ENCODE data around the gene TBC1D10B. TPM values are rescaled to one million over a fixed set of nuclear protein-coding genes. Genes with fewer than 3 reads are reported as not detected.

The TBC1D10B gene
- total RNA-seq, 4 donors from 2014 or later = 26.6 to 38.1 (median 33.5) TPM

DNA sequence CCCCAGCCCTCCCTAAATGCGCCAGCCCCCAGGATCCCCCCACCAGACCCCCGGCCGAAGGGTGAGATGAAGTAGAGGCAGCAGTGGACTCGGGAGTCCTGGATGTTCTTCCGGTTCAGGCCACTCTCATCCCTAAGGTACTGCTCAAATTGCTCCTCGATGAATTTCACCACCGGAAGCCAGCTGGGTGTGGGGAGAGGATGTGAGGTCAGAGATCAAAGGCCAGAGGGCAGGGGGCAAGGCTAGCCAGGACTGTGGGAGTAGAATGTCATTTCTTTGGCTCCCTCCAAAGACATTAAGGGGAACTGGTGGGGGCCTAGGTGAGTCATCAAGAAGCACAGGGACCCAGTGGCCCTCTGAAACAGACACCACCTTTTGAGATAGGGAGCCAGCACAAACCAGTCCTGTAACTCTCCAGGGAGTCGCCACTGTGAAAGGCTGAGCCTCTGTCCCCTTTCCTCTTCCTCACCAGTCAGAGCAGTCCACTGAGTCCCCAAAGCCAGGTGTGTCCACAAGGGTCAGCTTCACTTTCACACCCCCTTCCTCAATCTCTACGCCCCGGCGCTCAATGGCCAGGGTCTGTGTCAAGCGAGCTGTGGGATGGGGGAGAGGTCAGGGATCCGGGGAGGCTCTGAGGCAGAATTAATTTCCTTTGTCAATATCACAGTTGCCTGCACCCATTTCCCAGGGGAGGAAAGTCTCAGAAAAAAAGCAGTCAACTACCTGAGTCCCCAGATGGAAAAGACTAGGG is 11.2 kb upstream of the TBC1D10B start:
- TF ChIP-seq, protein P1, sequence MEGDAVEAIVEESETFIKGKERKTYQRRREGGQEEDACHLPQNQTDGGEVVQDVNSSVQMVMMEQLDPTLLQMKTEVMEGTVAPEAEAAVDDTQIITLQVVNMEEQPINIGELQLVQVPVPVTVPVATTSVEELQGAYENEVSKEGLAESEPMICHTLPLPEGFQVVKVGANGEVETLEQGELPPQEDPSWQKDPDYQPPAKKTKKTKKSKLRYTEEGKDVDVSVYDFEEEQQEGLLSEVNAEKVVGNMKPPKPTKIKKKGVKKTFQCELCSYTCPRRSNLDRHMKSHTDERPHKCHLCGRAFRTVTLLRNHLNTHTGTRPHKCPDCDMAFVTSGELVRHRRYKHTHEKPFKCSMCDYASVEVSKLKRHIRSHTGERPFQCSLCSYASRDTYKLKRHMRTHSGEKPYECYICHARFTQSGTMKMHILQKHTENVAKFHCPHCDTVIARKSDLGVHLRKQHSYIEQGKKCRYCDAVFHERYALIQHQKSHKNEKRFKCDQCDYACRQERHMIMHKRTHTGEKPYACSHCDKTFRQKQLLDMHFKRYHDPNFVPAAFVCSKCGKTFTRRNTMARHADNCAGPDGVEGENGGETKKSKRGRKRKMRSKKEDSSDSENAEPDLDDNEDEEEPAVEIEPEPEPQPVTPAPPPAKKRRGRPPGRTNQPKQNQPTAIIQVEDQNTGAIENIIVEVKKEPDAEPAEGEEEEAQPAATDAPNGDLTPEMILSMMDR (IDR thresholded peaks at IDR 0.05) = no peak
- TF ChIP-seq POLR2A (IDR thresholded peaks at IDR 0.05) = no peak
- no peaks in the 10 kb centered on the region for H3K27me3 ChIP-seq
- no peak overlapping the region for H3K27ac ChIP-seq
- no peak overlapping the region for H3K4me3 ChIP-seq (replicated peaks in 1 of 3)
- no peak for DNase-seq
- peaks cover 12 to 15% of the 10 kb centered on the region in 2 donors for H3K4me1 ChIP-seq
- 82 to 85% methylated on average over 12 to 13 of the region's 13 CpGs for WGBS, 2 donors
- intact Hi-C loops (cut with DNase I) = no loop called here
- no peaks in the 10 kb centered on the region for H3K9me3 ChIP-seq
- H3K36me3 ChIP-seq = no peaks in the 10 kb centered on the region

DNA sequence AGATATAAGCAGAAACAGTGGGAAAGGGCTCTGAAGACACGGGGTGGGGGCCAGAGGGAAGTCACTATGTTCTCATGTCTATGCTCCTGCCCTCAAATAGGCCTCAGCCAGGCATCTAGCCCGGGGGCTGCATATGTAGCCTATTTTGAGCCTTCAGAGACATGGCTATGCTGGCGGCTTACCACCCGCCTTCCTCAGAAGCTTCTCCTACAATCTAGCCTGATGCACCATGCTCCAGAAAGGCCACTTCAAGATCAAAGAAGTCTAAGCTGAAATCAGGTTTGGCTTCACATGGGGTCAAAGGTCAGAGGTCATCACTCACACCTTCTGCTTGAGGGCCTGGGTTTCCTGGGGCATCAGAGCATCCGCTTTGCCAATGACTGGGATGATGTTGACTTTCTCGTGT is 10.5 kb upstream of the TBC1D10B start:
- WGBS, 2 donors = 76 to 77% methylated on average over 6 of the region's 6 CpGs
- intact Hi-C loops (cut with DNase I) = no loop called here

DNA sequence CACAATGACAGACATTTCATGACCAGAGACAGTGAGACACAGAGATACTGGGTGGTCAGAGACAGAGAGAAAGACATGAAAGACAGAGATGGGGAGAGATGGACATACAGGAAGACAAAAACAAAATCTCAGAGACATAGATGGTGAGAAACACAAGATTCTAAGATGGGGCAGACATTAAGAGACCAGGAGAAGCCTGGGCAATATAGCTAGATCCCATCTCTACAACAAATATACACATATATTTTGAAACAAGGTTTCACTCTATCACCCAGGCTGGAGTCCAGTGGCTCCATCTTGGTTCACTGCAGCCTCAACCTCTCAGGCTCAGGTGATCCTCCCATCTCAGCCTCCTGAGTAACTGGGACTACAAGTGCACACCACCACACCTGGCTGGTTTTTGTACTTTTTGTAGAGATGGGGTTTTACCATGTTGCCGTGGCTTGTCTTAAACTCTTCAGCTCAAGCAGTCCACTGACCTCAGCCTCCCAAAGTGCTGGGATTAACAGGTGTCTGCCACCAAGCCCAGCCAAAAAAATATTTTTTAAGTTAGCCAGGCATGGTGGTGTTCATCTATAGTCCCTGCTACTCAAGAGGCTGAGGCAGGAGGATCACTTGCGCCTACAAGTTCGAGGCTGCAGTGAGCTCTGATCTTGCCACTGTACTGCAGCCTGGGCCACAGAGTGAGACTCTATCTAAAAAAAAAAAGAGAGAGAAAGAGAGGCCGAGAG is 9.9 kb upstream of the TBC1D10B start:
- no peak for TF ChIP-seq POLR2A (IDR thresholded peaks at IDR 0.05)
- TF ChIP-seq, protein P1 (IDR thresholded peaks at IDR 0.05) = no peak
- Histone ChIP-seq H3K4me3 (replicated peaks in 1 of 3) (no peak overlapping the region), H3K27me3 (no peaks in the 10 kb centered on the region), H3K27ac (no peak overlapping the region), H3K9me3 (no peaks in the 10 kb centered on the region), H3K36me3 (no peaks in the 10 kb centered on the region), H3K4me1 (peaks cover 12 to 15% of the 10 kb centered on the region in 2 donors)
- 90 to 91% methylated on average over 4 of the region's 4 CpGs for WGBS, 2 donors
- intact Hi-C loops (cut with DNase I) = no loop called here
- no peak for DNase-seq

More for the DNA sequence above, 10.5 kb upstream of the TBC1D10B start:
- no peak overlapping the region for H3K27ac ChIP-seq
- TF ChIP-seq, protein P1 (IDR thresholded peaks at IDR 0.05) = no peak
- no peak for TF ChIP-seq POLR2A (IDR thresholded peaks at IDR 0.05)
- no peaks in the 10 kb centered on the region for H3K36me3 ChIP-seq
- no peaks in the 10 kb centered on the region for H3K27me3 ChIP-seq
- peaks cover 12 to 15% of the 10 kb centered on the region in 2 donors for H3K4me1 ChIP-seq
- H3K9me3 ChIP-seq = no peaks in the 10 kb centered on the region
- no peak overlapping the region for H3K4me3 ChIP-seq (replicated peaks in 1 of 3)
- no peak for DNase-seq

DNA sequence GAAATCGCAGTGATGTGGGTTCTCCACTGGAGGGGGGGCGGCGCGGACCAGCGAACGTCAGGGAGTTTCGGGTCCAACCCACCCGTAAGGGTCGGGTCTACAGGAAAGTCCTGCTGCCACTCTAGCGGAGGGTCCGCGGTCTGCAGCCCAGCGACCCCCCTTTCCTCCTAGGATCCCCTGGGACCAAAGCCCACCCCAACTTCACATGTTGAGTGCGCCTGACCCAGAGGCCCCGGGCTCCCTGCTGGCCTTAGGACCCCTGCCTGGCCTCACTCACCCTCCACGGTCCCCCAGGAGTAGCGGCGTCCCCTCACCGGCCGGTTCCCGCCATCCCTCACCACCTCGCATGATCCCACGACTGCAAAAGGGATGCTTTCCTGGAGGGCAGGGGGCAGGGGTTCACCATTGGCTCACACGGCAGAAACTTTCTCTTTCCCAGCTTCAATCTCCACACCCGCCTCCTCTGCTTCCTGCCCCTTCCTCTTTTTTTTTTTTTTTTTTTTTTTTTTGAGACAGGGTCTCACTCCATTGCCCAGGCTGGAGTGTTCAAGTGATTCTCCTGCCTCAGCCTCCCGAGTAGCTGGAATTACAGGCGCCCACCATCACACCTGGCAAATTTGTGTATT is 9.0 kb upstream of the TBC1D10B start:
- Histone ChIP-seq H3K36me3 (no peaks in the 10 kb centered on the region), H3K4me3 (replicated peaks in 1 of 3) (peak overlapping the region in 2 of 3 donors; percentile 16 to 69), H3K4me1 (peaks cover 12 to 15% of the 10 kb centered on the region in 2 donors), H3K9me3 (no peaks in the 10 kb centered on the region), H3K27ac (peak overlapping the region; percentile 99 to 100 (median 100)), H3K27me3 (no peaks in the 10 kb centered on the region)
- 27 to 53% methylated on average over 14 to 23 of the region's 27 CpGs for WGBS, 2 donors
- intact Hi-C loops (cut with DNase I) = no loop called here
- no peak for DNase-seq
- TF ChIP-seq, protein P1 (IDR thresholded peaks at IDR 0.05) = peak in 1 of 6 experiments; percentile 6
- TF ChIP-seq POLR2A (IDR thresholded peaks at IDR 0.05) = no peak
